MM.1S (cell line): ENCODE results near the gene BFAR.
"Not testable (repeated sequence)": the region's sequence is repeated elsewhere in the genome, so short reads cannot be mapped to it uniquely, and the experiment has no call there.

ENCODE experiments used
- CTCF ChIP-seq: fragments of 300-600 bp; sonication (generic); IDR thresholded peaks from 2 replicates; pipeline ENCODE4 v1.5.1; 2016; ENCODE audit warnings: antibody characterized with exemption, low read length, mixed read lengths
- EZH2phosphoT487 ChIP-seq: fragments of 300-600 bp; sonication (generic); IDR thresholded peaks from 2 replicates; pipeline ENCODE4 v1.6.1; 2018; ENCODE audit warnings: antibody characterized with exemption, low read length

DNA sequence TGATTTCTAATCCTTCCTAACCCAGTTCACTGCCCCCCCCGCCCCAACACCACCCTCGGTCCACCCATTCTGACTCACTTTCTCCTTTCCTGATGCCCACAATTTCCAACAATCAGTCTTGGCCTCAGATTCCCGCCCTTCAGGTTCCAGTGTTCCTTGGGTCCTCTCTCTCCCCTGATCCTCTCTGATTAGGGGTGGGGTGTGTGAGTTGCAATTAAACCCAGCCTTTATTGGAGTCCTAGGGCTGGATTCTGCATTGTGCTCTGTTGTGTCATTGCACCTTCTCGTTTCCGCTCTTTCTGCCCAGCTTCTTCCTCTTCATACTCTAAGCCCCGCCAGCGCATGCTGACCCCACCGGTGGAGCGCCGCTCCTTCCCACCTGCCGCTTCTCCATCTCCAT is 69.9 kb downstream of the BFAR start:
- TF ChIP-seq CTCF, EZH2phosphoT487: not testable (repeated sequence)
